COLO668 (cell line): ENCODE results near the gene FCGR1A.
"Not testable (repeated sequence)": the region's sequence is repeated elsewhere in the genome, so short reads cannot be mapped to it uniquely, and the experiment has no call there.

Experiments used
- DNase-seq: peaks from one replicate; lab custom pipeline; 2025; ENCODE audit not compliant: unreplicated experiment; lab: John Stamatoyannopoulos, UW

The FCGR1A gene

DNA sequence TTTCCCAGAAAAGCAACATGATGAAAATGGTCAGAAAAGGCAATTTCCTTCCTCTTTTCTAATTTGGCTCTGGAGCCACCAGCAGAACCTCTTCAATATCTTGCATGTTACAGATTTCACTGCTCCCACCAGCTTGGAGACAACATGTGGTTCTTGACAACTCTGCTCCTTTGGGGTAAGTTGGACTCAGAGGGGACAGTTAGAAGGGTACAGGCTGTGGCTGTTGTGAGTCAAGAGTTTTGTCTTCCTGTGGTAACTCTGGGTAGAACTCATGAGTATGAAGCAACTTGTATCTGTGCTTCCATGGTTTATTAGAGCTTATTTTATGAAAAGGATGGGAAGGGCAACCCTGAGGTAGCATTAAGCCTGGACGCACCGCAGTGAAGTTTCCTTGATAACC is at the start of gene FCGR1A:
Gene FCGR1A, plus strand, starts transcription at position 95 of the 400 bp plus-strand sequence. Its CDS starts 50 bp downstream, at position 145.
- not testable (repeated sequence) for DNase-seq

DNA sequence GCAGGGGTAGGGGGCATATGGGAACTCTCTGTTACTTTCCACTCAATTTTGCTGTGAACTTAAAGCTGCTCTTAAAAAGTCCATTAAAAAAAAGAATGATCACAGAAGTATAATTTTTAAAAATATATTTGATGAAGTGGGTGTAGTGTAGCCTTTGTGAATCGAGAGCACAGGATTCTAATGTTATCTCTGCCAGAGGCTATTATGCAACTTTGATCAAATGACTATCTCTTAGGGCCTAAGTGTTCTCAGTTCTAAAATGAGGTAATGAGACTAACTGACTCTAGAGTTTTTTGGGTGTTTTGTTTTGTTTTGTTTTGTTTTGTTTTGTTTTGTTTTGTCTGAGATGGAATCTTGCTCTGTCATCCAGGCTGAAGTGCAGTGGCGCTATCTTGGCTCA is 49.7 kb upstream of the FCGR1A start:
- DNase-seq = not testable (repeated sequence)

GRCh38 chr1:149734692-149735091 is 47.8 kb upstream of the FCGR1A start:
- not testable (repeated sequence) for DNase-seq

- not testable (repeated sequence) for DNase-seq
Measured at GRCh38 chr1:149740148-149740581, 42.3 kb upstream of the FCGR1A start.

DNA sequence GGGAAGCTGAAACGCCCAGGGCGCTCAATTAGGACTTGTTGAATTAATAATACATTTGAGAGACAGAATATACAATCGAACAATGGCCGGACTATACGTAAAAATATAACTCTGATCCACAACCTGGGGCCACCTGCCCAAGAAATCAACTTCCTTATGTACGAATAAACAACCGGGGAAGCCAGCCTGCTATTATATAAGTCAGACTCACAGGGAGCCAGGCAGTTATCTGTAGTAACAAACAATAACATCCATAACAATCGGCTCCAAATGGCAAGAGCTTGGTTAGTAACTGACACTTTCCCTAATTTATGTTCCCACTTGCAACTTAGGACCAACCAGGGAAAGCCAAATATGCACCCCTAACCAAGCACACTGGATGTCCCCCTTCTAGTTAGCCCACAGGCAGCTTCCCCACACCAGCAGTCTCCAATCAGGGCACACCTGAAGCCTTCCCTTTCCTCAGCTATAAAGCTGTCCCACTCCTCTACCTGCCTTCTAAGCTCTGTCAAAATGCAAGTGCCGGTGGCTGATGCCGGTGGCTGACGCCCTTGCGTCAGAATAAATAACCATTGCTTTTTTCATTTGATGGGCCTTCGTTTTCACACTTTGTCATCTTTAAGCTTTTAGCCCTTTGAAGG is 41.8 kb upstream of the FCGR1A start:
- DNase-seq = not testable (repeated sequence)

DNA sequence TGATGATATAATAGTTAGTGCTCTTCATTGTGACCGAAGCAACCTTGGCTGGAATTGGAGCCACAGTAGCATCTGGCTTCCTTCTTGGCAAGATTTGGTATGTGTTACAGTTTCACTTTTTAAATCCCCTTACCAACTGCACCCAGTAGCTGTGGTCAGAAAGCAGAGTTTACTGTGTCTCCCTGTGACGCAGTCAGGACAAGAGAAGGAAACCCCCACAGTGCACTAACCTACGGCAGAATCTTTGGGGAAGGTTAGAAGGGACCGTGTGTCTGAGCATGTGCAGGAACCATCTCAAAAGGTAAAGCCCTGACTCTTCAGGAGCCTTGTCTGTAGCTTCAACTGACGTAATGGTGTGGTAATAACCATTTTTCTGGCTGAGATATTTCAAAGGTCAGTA is 40.6 kb upstream of the FCGR1A start:
- not testable (repeated sequence) for DNase-seq

GRCh38 chr1:149746463-149747356 is 35.8 kb upstream of the FCGR1A start:
- not testable (repeated sequence) for DNase-seq

- not testable (repeated sequence) for DNase-seq
Measured at GRCh38 chr1:149747359-149748143, 34.9 kb upstream of the FCGR1A start.

DNA sequence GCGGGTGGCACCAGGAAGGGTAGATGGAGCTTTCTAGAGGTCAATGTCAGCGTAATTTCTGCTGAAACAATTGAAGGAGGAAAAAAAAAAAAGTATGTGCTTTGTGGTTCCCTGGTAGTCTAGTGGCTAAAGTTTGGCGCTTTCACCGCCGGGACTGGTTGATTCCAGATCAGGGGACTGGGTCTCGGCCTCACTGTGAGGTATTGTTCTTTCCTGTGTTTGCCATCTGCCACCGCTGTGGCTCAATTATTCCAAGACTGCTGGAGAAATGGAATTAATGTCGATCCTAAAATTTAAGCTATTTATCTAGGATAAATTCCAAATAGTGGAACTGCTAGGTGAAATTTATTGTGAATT is 34.4 kb upstream of the FCGR1A start:
- peak; percentile 26 for DNase-seq

DNA sequence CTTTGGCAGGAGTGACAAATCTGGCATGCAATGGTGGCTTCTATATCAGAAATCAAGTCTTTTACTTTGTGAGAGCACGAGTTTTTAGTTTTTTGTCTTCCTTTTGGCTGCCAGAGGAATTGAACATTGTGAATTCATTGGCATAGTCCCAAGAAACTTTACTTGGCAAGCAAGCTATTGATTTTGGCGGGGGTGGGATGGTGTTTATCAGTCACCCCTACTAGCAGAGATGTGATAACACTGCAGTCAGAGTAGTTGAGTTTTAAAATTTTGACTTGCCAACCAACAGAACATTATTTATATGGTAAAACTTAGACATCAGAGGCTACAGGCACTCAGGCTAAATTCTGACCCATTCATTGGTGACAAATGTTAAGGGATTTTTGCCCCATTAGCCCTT is 31.9 kb upstream of the FCGR1A start:
- DNase-seq = not testable (repeated sequence)

GRCh38 chr1:149752186-149752585 is 30.3 kb upstream of the FCGR1A start:
- not testable (repeated sequence) for DNase-seq

- DNase-seq = not testable (repeated sequence)
Measured at GRCh38 chr1:149753466-149753865, 29.0 kb upstream of the FCGR1A start.

GRCh38 chr1:149755294-149755693 is 27.2 kb upstream of the FCGR1A start:
- not testable (repeated sequence) for DNase-seq

- not testable (repeated sequence) for DNase-seq
Measured at GRCh38 chr1:149762294-149762693, 20.2 kb upstream of the FCGR1A start.

DNA sequence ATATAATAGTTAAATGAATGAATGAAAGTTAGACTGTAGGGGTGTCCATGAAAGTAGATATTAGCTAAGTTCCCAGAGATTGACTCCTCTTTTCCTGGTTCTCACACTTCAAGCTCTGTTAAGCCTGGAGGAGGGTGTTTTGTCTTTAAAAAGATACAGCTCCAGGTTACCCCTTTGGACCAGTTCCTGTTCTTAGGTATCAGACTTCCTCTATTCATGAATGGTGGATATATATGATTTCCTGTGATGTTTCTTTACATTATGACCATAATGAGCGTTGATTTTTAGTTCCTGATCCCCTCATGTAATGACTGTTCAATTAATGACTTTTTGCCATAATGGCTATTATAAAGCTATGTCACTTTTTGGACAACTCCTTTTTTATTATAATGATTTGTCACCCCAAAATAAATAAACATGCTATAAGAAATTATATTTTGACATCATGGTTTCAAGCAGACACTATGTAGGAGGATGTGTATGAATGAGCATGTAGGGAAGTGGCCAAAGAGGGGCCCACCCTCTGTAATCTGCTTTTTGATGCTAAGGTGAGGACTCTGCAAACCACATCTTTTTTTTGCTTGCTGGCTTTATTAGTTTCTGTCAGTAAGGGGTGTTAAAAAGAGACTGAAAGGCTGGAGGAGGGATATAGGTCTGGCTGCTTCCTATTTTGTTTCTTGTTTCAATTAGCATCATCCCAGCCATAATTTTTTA is 18.2 kb upstream of the FCGR1A start:
- DNase-seq = not testable (repeated sequence)

DNA sequence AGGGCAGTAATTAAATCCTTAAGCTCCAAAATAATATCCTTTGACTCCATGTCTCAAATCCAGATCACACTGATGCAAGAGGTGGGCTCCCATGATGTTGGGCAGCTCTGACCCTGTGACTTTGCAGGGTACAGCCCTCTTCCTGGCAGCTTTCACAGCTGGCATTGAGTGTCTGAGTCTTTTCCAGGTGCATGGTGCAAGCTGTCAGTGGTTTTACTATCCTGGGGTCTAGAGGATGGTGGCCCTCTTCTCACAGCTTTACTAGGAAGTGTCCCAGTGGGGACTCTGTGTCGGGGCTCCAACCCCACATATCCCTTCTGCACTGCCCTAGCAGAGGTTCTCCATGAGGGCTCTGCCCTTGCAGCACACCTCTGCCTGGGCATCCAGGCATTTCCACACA is 16.3 kb upstream of the FCGR1A start:
- DNase-seq = not testable (repeated sequence)

DNA sequence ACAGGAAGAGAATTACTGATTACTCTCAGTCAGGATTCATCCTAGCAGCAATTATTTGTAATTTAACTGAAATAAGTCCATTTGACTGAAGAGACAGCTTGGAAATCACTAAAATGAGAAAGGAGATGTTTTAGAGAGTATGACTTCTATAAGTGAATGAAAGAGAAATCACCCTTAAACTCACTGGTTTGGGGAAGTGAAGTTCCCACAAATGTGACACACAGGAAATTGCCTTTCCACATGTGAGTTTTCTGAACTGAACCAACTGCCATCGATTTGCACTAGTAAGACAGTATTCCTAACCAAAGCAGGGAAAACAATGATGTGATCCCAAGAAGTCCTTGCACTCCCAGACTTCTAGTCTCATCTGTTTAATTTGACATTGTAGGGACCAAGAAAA is 13.3 kb upstream of the FCGR1A start:
- not testable (repeated sequence) for DNase-seq

DNA sequence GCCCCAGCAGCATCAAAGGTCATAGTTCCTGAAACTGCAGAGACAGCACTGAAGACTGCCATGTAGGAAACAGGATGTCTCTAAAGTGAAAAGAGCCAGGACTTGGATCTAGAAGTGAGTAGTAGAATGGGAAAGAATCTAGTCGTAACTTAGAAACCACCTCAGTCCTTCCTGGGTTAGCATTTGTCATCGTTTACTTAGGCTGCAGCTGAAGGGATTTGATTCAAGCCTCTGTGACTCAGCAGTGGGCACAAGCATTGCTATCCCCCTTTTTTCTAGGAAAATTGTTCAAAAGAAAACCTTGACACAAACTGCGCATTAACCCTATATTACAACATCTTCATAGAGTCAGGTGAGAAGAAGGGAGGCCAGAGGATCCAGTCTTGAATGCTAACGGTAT is 11.8 kb upstream of the FCGR1A start:
- not testable (repeated sequence) for DNase-seq

DNA sequence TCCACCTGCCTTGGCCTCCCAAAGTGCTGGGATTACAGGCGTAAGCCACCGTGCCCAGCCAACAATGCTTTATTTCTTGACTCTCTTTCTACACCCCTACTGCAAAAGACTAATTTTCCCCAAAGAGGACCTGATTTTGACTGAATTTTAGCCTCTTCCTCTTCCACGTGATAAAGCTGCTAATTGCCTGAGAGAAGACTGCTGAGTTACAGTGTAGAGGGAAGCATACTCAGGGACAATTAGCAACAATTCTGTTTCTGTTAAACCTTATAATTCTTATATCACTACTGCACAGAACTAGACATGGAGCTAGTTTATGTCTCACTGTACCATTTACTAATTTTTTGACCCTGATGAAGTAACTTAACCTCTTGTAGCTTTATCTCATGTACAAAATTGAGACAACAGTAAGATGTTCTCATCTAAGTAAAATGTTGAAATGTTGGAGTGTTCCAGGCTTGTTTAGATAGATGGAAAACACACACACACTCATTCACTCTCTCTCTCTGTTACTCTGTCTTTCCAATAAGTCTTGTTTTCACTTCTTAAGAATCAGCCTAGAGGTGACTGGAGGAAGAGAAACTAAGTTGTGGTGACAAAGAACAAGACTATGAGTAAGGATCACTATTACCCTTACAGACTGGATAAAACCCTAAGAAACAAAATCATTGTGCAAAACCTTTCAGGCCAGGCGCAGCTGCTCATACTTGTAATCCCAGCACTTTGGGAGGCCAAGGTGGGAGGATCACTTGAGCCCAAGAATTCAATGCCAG is 10.7 kb upstream of the FCGR1A start:
- not testable (repeated sequence) for DNase-seq
